ENCODE data around the gene MAST1.

MAST1 gene

DNA sequence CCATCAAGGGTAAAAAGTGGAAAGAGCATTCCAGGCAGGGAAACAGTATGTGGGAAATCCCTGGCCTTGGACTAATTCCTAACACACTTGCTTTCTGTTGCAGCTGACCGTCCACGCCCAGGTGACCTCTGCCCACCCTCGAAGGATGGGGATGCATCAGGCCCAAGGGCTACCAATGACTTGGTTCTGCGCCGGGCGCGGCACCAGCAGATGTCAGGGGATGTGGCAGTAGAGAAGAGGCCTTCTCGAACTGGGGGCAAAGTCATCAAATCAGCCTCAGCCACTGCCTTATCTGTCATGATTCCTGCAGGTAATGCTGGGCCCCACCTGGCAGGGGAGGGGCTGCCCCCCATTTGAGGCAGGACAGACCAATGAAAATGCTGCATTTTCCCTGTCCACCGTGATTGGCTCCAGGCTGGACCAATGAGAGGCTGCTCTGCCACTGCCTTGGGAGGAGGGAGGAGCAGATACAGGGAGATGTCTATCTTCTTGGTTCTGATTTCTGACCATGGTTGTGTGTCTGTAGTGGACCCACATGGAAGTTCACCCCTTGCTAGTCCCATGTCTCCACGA lies 30.3 kb downstream of the MAST1 start:
- no peak for DNase-seq
- Histone ChIP-seq H3K9me3 (no peaks in the 10 kb centered on the region), H3K36me3 (peaks cover 28% of the 10 kb centered on the region), H3K4me1 (no peaks in the 10 kb centered on the region), H3K4me3 (ENCODE audit: low read depth, low read length) (no peak overlapping the region), H3K27me3 (no peaks in the 10 kb centered on the region)
- TF ChIP-seq, protein P1, sequence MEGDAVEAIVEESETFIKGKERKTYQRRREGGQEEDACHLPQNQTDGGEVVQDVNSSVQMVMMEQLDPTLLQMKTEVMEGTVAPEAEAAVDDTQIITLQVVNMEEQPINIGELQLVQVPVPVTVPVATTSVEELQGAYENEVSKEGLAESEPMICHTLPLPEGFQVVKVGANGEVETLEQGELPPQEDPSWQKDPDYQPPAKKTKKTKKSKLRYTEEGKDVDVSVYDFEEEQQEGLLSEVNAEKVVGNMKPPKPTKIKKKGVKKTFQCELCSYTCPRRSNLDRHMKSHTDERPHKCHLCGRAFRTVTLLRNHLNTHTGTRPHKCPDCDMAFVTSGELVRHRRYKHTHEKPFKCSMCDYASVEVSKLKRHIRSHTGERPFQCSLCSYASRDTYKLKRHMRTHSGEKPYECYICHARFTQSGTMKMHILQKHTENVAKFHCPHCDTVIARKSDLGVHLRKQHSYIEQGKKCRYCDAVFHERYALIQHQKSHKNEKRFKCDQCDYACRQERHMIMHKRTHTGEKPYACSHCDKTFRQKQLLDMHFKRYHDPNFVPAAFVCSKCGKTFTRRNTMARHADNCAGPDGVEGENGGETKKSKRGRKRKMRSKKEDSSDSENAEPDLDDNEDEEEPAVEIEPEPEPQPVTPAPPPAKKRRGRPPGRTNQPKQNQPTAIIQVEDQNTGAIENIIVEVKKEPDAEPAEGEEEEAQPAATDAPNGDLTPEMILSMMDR (IDR thresholded peaks at IDR 0.05; ENCODE audit: low read depth, low read length), result no peak

DNA sequence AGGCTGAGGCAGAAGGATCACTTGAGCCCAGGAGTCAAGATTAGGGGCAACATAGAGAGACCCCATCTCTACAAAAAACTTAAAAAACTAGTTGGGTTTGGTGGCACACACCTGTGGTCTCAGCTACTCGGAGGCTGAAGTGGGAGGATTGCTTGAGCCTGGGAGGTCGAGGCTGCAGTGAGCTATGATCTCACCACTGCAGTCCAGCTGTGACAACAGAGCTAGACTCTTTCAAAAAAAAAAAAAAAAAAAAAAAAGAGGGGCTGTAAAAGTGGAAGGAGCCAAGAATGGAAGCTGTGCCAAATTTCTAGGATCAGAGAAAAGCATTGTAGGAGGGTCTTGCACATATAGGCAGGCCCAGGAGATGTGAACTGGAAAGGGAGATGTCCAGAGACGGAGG lies 33.4 kb downstream of the MAST1 start:
- Histone ChIP-seq H3K27me3 (no peaks in the 10 kb centered on the region), H3K9me3 (no peaks in the 10 kb centered on the region), H3K36me3 (peaks cover 42% of the 10 kb centered on the region), H3K4me1 (no peaks in the 10 kb centered on the region), H3K4me3 (ENCODE audit: low read depth, low read length) (no peak overlapping the region)
- DNase-seq, result no peak
- TF ChIP-seq, protein P1 (IDR thresholded peaks at IDR 0.05; ENCODE audit: low read depth, low read length), result no peak

DNA sequence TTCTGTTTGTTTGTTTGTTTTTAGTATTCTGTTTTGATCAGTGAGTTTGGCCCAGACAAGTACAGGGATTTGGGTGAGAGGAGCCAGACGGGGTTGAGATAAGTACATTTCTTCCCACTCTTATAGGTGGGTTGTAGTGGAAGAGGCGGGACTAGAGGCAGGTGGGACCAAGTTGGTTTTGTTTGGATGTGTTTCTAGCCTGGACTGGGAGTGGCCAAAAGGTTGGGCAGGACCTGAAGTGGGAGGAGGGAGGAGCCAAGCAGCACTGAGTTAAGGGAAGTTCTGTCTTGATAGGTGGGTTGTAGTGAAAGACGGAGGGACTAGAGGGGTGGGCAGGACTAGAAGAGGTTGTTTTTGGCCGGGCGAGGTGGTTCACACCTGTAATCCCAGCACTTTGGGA lies 33.9 kb downstream of the MAST1 start:
- Histone ChIP-seq H3K27me3 (no peaks in the 10 kb centered on the region), H3K4me3 (ENCODE audit: low read depth, low read length) (no peak overlapping the region), H3K36me3 (peaks cover 42% of the 10 kb centered on the region), H3K4me1 (no peaks in the 10 kb centered on the region), H3K9me3 (no peaks in the 10 kb centered on the region)
- TF ChIP-seq, protein P1 (IDR thresholded peaks at IDR 0.05; ENCODE audit: low read depth, low read length), result no peak
- no peak for DNase-seq

- DNase-seq, result peak; percentile 81
- Histone ChIP-seq H3K9me3 (no peaks in the 10 kb centered on the region), H3K27me3 (no peaks in the 10 kb centered on the region), H3K4me1 (no peaks in the 10 kb centered on the region), H3K4me3 (ENCODE audit: low read depth, low read length) (no peak overlapping the region), H3K36me3 (peaks cover 36% of the 10 kb centered on the region)
- TF ChIP-seq, protein P1 (IDR thresholded peaks at IDR 0.05; ENCODE audit: low read depth, low read length), result no peak
Observed at GRCh38 chr19:12872941-12873890, 34.9 kb downstream of the MAST1 start.

DNA sequence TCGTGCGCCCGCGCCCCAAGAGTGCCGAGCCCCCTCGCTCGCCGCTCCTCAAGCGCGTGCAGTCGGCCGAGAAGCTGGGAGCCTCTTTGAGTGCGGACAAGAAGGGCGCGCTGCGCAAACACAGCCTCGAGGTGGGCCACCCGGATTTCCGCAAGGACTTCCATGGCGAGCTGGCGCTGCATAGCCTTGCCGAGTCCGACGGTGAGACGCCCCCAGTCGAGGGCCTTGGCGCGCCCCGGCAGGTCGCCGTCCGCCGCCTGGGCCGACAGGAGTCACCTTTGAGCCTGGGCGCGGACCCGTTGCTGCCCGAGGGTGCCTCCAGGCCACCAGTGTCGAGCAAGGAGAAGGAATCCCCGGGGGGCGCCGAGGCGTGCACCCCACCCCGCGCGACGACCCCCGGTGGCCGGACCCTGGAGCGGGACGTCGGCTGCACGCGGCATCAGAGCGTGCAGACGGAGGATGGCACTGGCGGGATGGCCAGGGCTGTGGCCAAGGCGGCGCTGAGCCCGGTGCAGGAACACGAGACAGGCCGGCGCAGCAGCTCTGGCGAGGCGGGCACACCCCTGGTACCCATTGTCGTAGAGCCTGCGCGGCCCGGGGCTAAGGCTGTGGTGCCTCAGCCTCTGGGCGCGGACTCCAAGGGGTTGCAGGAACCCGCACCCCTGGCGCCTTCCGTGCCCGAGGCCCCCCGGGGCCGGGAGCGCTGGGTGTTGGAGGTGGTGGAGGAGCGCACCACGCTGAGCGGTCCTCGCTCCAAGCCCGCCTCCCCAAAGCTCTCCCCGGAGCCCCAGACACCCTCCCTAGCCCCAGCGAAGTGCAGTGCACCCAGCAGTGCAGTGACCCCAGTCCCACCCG lies 35.8 kb downstream of the MAST1 start:
- peaks cover 27% of the 10 kb centered on the region for H3K36me3 ChIP-seq
- H3K27me3 ChIP-seq, result no peaks in the 10 kb centered on the region
- H3K9me3 ChIP-seq, result no peaks in the 10 kb centered on the region
- TF ChIP-seq, protein P1 (IDR thresholded peaks at IDR 0.05; ENCODE audit: low read depth, low read length), result no peak
- no peak for DNase-seq
- H3K4me3 ChIP-seq (ENCODE audit: low read depth, low read length), result no peak overlapping the region
- H3K4me1 ChIP-seq, result no peaks in the 10 kb centered on the region

All from BE2C (cell line).